Liver (tissue), 3 donors: ENCODE measurements around the gene SLC12A9.
A peak's percentile ranks its signal among the peaks of the same experiment; 100 is the strongest.

Experiments
- CTCF ChIP-seq: fragments of 150-350 bp; IDR thresholded peaks from 2 replicates; pipeline ENCODE4 v1.5.1; 2017; ENCODE audit warnings: improper control_type of control experiment, low read depth, low read length; ENCODE audit not compliant: missing input control
- EGR1 ChIP-seq, 2 donors: IDR thresholded peaks; 2 replicates each; pipeline ENCODE4 v1.6.1; 2016 to 2018; ENCODE audit warnings: antibody characterized with exemption in 2 of 2, low read depth in 2 of 2
- GABPA ChIP-seq, 2 donors: IDR thresholded peaks in 1 of 2; conservative IDR thresholded peaks in 1 of 2; 2 replicates each; pipeline ENCODE4 v1.6.1; 2016; ENCODE audit warnings: antibody characterized with exemption in 2 of 2, mild to moderate bottlenecking in 1 of 2, moderate library complexity in 1 of 2
- MAX ChIP-seq: IDR thresholded peaks from 2 replicates; pipeline ENCODE4 v1.6.1; 2016; ENCODE audit warnings: antibody characterized with exemption
- NR2F2 ChIP-seq: IDR thresholded peaks from 2 replicates; pipeline ENCODE4 v1.6.1; 2016; ENCODE audit warnings: antibody characterized with exemption
- RAD21 ChIP-seq, 2 donors: IDR thresholded peaks; 2 replicates each; pipeline ENCODE4 v1.6.1; 2016; ENCODE audit warnings: antibody characterized with exemption in 2 of 2, mild to moderate bottlenecking in 2 of 2
- REST ChIP-seq: IDR thresholded peaks from 2 replicates; pipeline ENCODE4 v1.6.1; 2016; ENCODE audit warnings: antibody characterized with exemption, mild to moderate bottlenecking
- RXRA ChIP-seq, 2 donors: IDR thresholded peaks; 2 replicates each; pipeline ENCODE4 v1.6.1; 2017 to 2018; ENCODE audit warnings: antibody characterized with exemption in 2 of 2, mild to moderate bottlenecking in 1 of 2
- TAF1 ChIP-seq: conservative IDR thresholded peaks from 2 replicates; pipeline ENCODE4 v1.6.1; 2016; ENCODE audit warnings: antibody characterized with exemption, mild to moderate bottlenecking
- YY1 ChIP-seq: IDR thresholded peaks from 2 replicates; pipeline ENCODE4 v1.6.1; 2016; ENCODE audit warnings: antibody characterized with exemption, mild to moderate bottlenecking
- donor health status: healthy.
- donor health status: healthy.

- TF ChIP-seq CTCF (no peak), RAD21 (IDR thresholded peaks at IDR 0.05) (peak; percentile 52 to 53), YY1 (no peak), EGR1 (IDR thresholded peaks at IDR 0.05; ENCODE audit: low read depth in 2 of 2) (no peak), REST (no peak), MAX (no peak), GABPA (IDR thresholded peaks at IDR 0.05 in 1 of 2, conservative IDR thresholded peaks at IDR 0.05 in 1 of 2) (no peak), TAF1 (no peak), RXRA (IDR thresholded peaks at IDR 0.05) (no peak), NR2F2 (no peak)
These were observed 26.6 kb upstream of the SLC12A9 start for GRCh38 chr7:100825751-100826513.
